ENCODE measurements around the gene TBX1.

TBX1 gene

GRCh38 chr22:19764636-19765476 is 4.3 kb downstream of the TBX1 start:
- no peak overlapping the region for H3K27ac ChIP-seq
- H3K4me3 ChIP-seq (ENCODE audit: low read depth, low read length), result no peak overlapping the region
- H3K9ac ChIP-seq, result no peak overlapping the region
- no peaks in the 10 kb centered on the region for H3K9me3 ChIP-seq (ENCODE audit: control insufficient read depth, low read length)
- no peak overlapping the region for H2AFZ ChIP-seq
- no peak for TF ChIP-seq CTCF (IDR thresholded peaks at IDR 0.05)
- no peaks in the 10 kb centered on the region for H3K4me1 ChIP-seq
- H3K36me3 ChIP-seq (ENCODE audit: control insufficient read depth, insufficient read depth, low read length), result no peaks in the 10 kb centered on the region
- no peak overlapping the region for H3K4me2 ChIP-seq (ENCODE audit: low read length)
- H3K79me2 ChIP-seq, result no peaks in the 10 kb centered on the region
- no peaks in the 10 kb centered on the region for H3K27me3 ChIP-seq (ENCODE audit: control insufficient read depth, insufficient read depth, low read length)

GRCh38 chr22:19765477-19766239 is 5.1 kb downstream of the TBX1 start:
- no peak overlapping the region for H2AFZ ChIP-seq
- H3K9ac ChIP-seq, result no peak overlapping the region
- H3K27ac ChIP-seq, result no peak overlapping the region
- H3K27me3 ChIP-seq (ENCODE audit: control insufficient read depth, insufficient read depth, low read length), result no peaks in the 10 kb centered on the region
- H3K36me3 ChIP-seq (ENCODE audit: control insufficient read depth, insufficient read depth, low read length), result no peaks in the 10 kb centered on the region
- H3K4me3 ChIP-seq (ENCODE audit: low read depth, low read length), result no peak overlapping the region
- no peaks in the 10 kb centered on the region for H3K9me3 ChIP-seq (ENCODE audit: control insufficient read depth, low read length)
- no peaks in the 10 kb centered on the region for H3K79me2 ChIP-seq
- no peak for TF ChIP-seq CTCF (IDR thresholded peaks at IDR 0.05)
- H3K4me2 ChIP-seq (ENCODE audit: low read length), result no peak overlapping the region
- no peaks in the 10 kb centered on the region for H3K4me1 ChIP-seq

GRCh38 chr22:19766240-19766510 is 5.6 kb downstream of the TBX1 start:
- H3K4me3 ChIP-seq (ENCODE audit: low read depth, low read length), result no peak overlapping the region
- no peak overlapping the region for H3K4me2 ChIP-seq (ENCODE audit: low read length)
- no peaks in the 10 kb centered on the region for H3K4me1 ChIP-seq
- no peaks in the 10 kb centered on the region for H3K79me2 ChIP-seq
- H3K9ac ChIP-seq, result no peak overlapping the region
- no peaks in the 10 kb centered on the region for H3K9me3 ChIP-seq (ENCODE audit: control insufficient read depth, low read length)
- no peaks in the 10 kb centered on the region for H3K36me3 ChIP-seq (ENCODE audit: control insufficient read depth, insufficient read depth, low read length)
- no peaks in the 10 kb centered on the region for H3K27me3 ChIP-seq (ENCODE audit: control insufficient read depth, insufficient read depth, low read length)
- TF ChIP-seq CTCF (IDR thresholded peaks at IDR 0.05), result no peak
- H3K27ac ChIP-seq, result no peak overlapping the region
- no peak overlapping the region for H2AFZ ChIP-seq

GRCh38 chr22:19766511-19767426 is 6.2 kb downstream of the TBX1 start:
- Histone ChIP-seq H3K27me3 (ENCODE audit: control insufficient read depth, insufficient read depth, low read length) (no peaks in the 10 kb centered on the region), H3K36me3 (ENCODE audit: control insufficient read depth, insufficient read depth, low read length) (no peaks in the 10 kb centered on the region), H3K27ac (no peak overlapping the region), H2AFZ (no peak overlapping the region), H3K4me3 (ENCODE audit: low read depth, low read length) (no peak overlapping the region), H3K79me2 (no peaks in the 10 kb centered on the region), H3K4me1 (no peaks in the 10 kb centered on the region), H3K4me2 (ENCODE audit: low read length) (no peak overlapping the region), H3K9ac (no peak overlapping the region), H3K9me3 (ENCODE audit: control insufficient read depth, low read length) (no peaks in the 10 kb centered on the region)
- no peak for TF ChIP-seq CTCF (IDR thresholded peaks at IDR 0.05)

Data from parathyroid adenoma (tissue), 2 donors.